H1 (cell line): ENCODE results near the gene SMURF2. TPM values are rescaled to one million over a fixed set of nuclear protein-coding genes. Genes with fewer than 3 reads are reported as not detected.

ENCODE experiments used
- CTCF ChIA-PET: fragments of 300-600 bp; sonication (Branson Sonifier 250); formaldehyde crosslinking; loops from one replicate; lab custom pipeline; 2021; ENCODE audit not compliant: partially characterized antibody; lab: Charles Lee
- POLR2A ChIA-PET: fragments of 300-600 bp; sonication (Branson Sonifier 250); formaldehyde crosslinking; loops from one replicate; lab custom pipeline; 2021; ENCODE audit warnings: inconsistent platforms; ENCODE audit not compliant: partially characterized antibody; lab: Charles Lee
- DNase-seq, 2 experiments: peaks; one replicate each; pipeline versions ENCODE4 v3.0.0 to v3.0.0-alpha.2; 2010 to 2022; ENCODE audit warnings: low spot score in 2 of 2, low read depth in 1 of 2, mixed read lengths in 1 of 2
- FAIRE-seq: peaks from 2 replicates; lab custom pipeline; 2011; peaks lifted over from hg19 to GRCh38; lab: Jason Lieb, UNC
- H2AFZ ChIP-seq: 2 replicates; pipeline ENCODE4 v1.8.1; 2012; ENCODE audit warnings: low read length, inconsistent platforms
- H2AK5ac ChIP-seq: 2 replicates; pipeline ENCODE4 v1.6.1; 2013; ENCODE audit warnings: low read depth, low read length
- H2BK120ac ChIP-seq: replicated peaks from 2 replicates; pipeline ENCODE3; 2013; ENCODE audit warnings: low read depth, low read length, inconsistent platforms
- H2BK12ac ChIP-seq: 2 replicates; pipeline ENCODE4 v1.6.1; 2013; ENCODE audit warnings: low read depth, low read length
- H2BK15ac ChIP-seq: 2 replicates; pipeline ENCODE4 v1.6.1; 2013; ENCODE audit warnings: low read length
- H2BK20ac ChIP-seq: 2 replicates; pipeline ENCODE4 v1.6.1; 2013; ENCODE audit warnings: low read length
- H2BK5ac ChIP-seq: 2 replicates; pipeline ENCODE4 v1.6.1; 2013; ENCODE audit warnings: low read depth, low read length
- H3K14ac ChIP-seq: 2 replicates; pipeline ENCODE4 v1.6.1; 2013; ENCODE audit warnings: inconsistent platforms; ENCODE audit not compliant: insufficient read length
- H3K18ac ChIP-seq: 2 replicates; pipeline ENCODE4 v1.6.1; 2013; ENCODE audit warnings: low read length; ENCODE audit errors: extremely low read depth
- H3K23ac ChIP-seq: 2 replicates; pipeline ENCODE4 v1.6.1; 2013; ENCODE audit warnings: inconsistent platforms; ENCODE audit not compliant: insufficient read length
- H3K23me2 ChIP-seq: 2 replicates; pipeline ENCODE4 v1.6.1; 2013; ENCODE audit warnings: low read depth, low read length
- H3K27ac ChIP-seq: 2 replicates; pipeline ENCODE4 v1.6.1; 2011; ENCODE audit warnings: low read depth, low read length, inconsistent platforms
- H3K27me3 ChIP-seq, 4 experiments: replicated peaks in 1 of 4; 1 replicate in 1 of 4; 2 replicates in 3 of 4; pipeline versions ENCODE4 v1.6.1 to v1.8.1; 2011 to 2013; ENCODE audit warnings: low read length in 3 of 4, mild to moderate bottlenecking in 3 of 4, inconsistent platforms in 2 of 4, mixed read lengths in 2 of 4, moderate library complexity in 1 of 4; ENCODE audit not compliant: control insufficient read depth in 3 of 4, insufficient read depth in 3 of 4; ENCODE audit errors: extremely low read depth in 1 of 4
- H3K36me3 ChIP-seq, 4 experiments: 2 replicates each; pipeline versions ENCODE4 v1.6.1 to v1.8.1; 2011 to 2013; ENCODE audit warnings: mild to moderate bottlenecking in 4 of 4, low read length in 3 of 4, moderate library complexity in 2 of 4, control low read depth in 1 of 4, inconsistent platforms in 1 of 4; ENCODE audit not compliant: insufficient read depth in 4 of 4, control insufficient read depth in 2 of 4
- H3K4ac ChIP-seq: replicated peaks from 2 replicates; pipeline ENCODE3; 2013; ENCODE audit warnings: low read length, low read depth, mixed read lengths, inconsistent platforms; ENCODE audit not compliant: insufficient read length
- H3K4me1 ChIP-seq, 4 experiments: replicated peaks in 1 of 4; 1 replicate in 1 of 4; 2 replicates in 3 of 4; pipeline versions ENCODE4 v1.6.1 to v1.8.1; 2011 to 2013; ENCODE audit warnings: low read length in 3 of 4, inconsistent platforms in 2 of 4, mixed read lengths in 1 of 4; ENCODE audit not compliant: insufficient read depth in 4 of 4, control insufficient read depth in 3 of 4
- H3K4me2 ChIP-seq, 2 experiments: 2 replicates each; pipeline versions ENCODE4 v1.6.1 to v1.8.1; 2011 to 2013; ENCODE audit warnings: low read depth in 2 of 2, low read length in 2 of 2, control low read depth in 1 of 2, inconsistent platforms in 1 of 2, mild to moderate bottlenecking in 1 of 2; ENCODE audit not compliant: insufficient read depth in 1 of 2
- H3K4me3 ChIP-seq, 4 experiments: fragments of 200-600, 300-600 bp in 1 of 4; sonication (generic), shearing (Covaris generic), sonication (Bioruptor Twin) in 1 of 4; 2 replicates each; pipeline versions ENCODE4 v1.5.1 to v1.8.1; 2011 to 2016; ENCODE audit warnings: low read length in 4 of 4, low read depth in 3 of 4, control low read depth in 2 of 4, inconsistent platforms in 2 of 4, mild to moderate bottlenecking in 2 of 4, mixed read lengths in 1 of 4, moderate library complexity in 1 of 4; ENCODE audit not compliant: insufficient read depth in 2 of 4; ENCODE audit errors: extremely low read depth in 1 of 4
- H3K56ac ChIP-seq: replicated peaks from 2 replicates; pipeline ENCODE3; 2013; ENCODE audit warnings: low read depth, mild to moderate bottlenecking, mixed read lengths, low read length, inconsistent platforms; ENCODE audit not compliant: insufficient read length
- H3K79me1 ChIP-seq: 2 replicates; pipeline ENCODE4 v1.6.1; 2013; ENCODE audit warnings: low read depth, low read length, control low read depth
- H3K79me2 ChIP-seq, 2 experiments: 2 replicates each; pipeline versions ENCODE4 v1.6.1 to v1.8.1; 2012 to 2013; ENCODE audit warnings: low read length in 2 of 2, mild to moderate bottlenecking in 2 of 2, inconsistent platforms in 1 of 2; ENCODE audit not compliant: insufficient read depth in 2 of 2, control insufficient read depth in 1 of 2
- H3K9ac ChIP-seq, 4 experiments: replicated peaks in 1 of 4; 1 replicate in 1 of 4; 2 replicates in 3 of 4; pipeline versions ENCODE4 v1.6.1 to v1.8.1; 2011 to 2013; ENCODE audit warnings: low read depth in 3 of 4, low read length in 3 of 4, control low read depth in 2 of 4, mild to moderate bottlenecking in 2 of 4, moderate library complexity in 2 of 4, inconsistent platforms in 1 of 4; ENCODE audit errors: extremely low read depth in 1 of 4
- H3K9me3 ChIP-seq, 2 experiments: 2 replicates each; pipeline versions ENCODE4 v1.6.1 to v1.8.1; 2012 to 2013; ENCODE audit warnings: mild to moderate bottlenecking in 2 of 2, moderate library complexity in 2 of 2, control low read depth in 1 of 2, inconsistent platforms in 1 of 2, low read depth in 1 of 2, low read length in 1 of 2, mixed read lengths in 1 of 2; ENCODE audit not compliant: insufficient read depth in 2 of 2
- H4K20me1 ChIP-seq, 2 experiments: replicated peaks in 1 of 2; 2 replicates each; pipeline versions ENCODE3 to v1.8.1; 2011 to 2013; ENCODE audit warnings: inconsistent platforms in 2 of 2, low read length in 2 of 2, mild to moderate bottlenecking in 1 of 2; ENCODE audit not compliant: insufficient read depth in 2 of 2, control insufficient read depth in 1 of 2
- H4K5ac ChIP-seq: 2 replicates; pipeline ENCODE4 v1.6.1; 2013; ENCODE audit warnings: low read length, low read depth, mixed read lengths, inconsistent platforms; ENCODE audit not compliant: insufficient read length
- H4K8ac ChIP-seq: 2 replicates; pipeline ENCODE4 v1.8.0; 2013; ENCODE audit warnings: mild to moderate bottlenecking, moderate library complexity, low read length, inconsistent platforms; ENCODE audit not compliant: insufficient read depth; ENCODE audit errors: extremely low read depth
- H4K91ac ChIP-seq: replicated peaks from 2 replicates; pipeline ENCODE3; 2013; ENCODE audit warnings: low read length, mixed read lengths, inconsistent platforms; ENCODE audit not compliant: insufficient read length
- polyA plus RNA-seq, 7 experiments: library from polyadenylated mRNA; depleted of rRNA in 3 of 7; stranded (reverse) in 5 of 7; unstranded in 2 of 7; fragments of >200 nt in 5 of 7; fragments of 200-250 nt in 2 of 7; gene quantifications; 1 replicate in 5 of 7; 2 replicates in 1 of 7; 4 replicates in 1 of 7; pipeline versions ENCODE4 v1.2.1 to v1.2.3, GENCODE V29; 2011 to 2013; ENCODE audit warnings: missing spikeins in 2 of 7, mixed read lengths in 2 of 7
- total RNA-seq: library from RNA; stranded (reverse); fragmentation: NEBNext Ultra II Directional; extraction: Animal tissue kit (Norgen Biotek cat#: 25700); gene quantifications from 2 replicates; pipeline ENCODE4 v1.2.1, GENCODE V29; 2021
- TF ChIP-seq, protein P1 (sequence below): fragments of 300-600 bp; sonication (generic); IDR thresholded peaks from 2 replicates; pipeline ENCODE4 v1.7.1; 2012; ENCODE audit warnings: low read length, moderate library complexity, mild to moderate bottlenecking, inconsistent platforms; ENCODE audit not compliant: insufficient replicate concordance

The SMURF2 gene
- total and polyA plus RNA-seq, 2 of the 8 experiments (the other 6 are each of a cell fraction or from before 2014, with no cell fraction given) = 7.2 to 29.2 TPM

DNA sequence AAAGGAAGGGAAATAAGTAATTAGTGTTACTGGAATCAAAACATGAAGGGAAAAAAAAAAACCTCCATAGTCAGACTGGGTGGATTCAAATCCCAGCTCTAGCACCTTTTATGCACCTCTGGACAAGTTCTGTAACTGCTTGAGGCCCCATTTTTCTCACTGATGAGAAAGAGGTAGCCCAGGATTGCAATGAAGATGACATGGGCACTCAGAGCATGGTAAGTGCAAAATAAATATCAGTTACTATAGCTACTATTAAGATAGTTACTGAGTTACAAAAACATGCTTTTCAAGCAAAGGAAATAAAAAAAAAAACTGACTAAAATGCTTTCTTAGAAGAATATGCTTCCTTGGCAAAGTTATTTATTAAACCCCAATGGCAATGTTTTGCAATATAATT is 96.5 kb downstream of the SMURF2 start:
- Histone ChIP-seq H3K27ac (no peak overlapping the region), H2BK15ac (no peak overlapping the region)
- CTCF ChIA-PET = no interaction called here
- TF ChIP-seq, protein P1, sequence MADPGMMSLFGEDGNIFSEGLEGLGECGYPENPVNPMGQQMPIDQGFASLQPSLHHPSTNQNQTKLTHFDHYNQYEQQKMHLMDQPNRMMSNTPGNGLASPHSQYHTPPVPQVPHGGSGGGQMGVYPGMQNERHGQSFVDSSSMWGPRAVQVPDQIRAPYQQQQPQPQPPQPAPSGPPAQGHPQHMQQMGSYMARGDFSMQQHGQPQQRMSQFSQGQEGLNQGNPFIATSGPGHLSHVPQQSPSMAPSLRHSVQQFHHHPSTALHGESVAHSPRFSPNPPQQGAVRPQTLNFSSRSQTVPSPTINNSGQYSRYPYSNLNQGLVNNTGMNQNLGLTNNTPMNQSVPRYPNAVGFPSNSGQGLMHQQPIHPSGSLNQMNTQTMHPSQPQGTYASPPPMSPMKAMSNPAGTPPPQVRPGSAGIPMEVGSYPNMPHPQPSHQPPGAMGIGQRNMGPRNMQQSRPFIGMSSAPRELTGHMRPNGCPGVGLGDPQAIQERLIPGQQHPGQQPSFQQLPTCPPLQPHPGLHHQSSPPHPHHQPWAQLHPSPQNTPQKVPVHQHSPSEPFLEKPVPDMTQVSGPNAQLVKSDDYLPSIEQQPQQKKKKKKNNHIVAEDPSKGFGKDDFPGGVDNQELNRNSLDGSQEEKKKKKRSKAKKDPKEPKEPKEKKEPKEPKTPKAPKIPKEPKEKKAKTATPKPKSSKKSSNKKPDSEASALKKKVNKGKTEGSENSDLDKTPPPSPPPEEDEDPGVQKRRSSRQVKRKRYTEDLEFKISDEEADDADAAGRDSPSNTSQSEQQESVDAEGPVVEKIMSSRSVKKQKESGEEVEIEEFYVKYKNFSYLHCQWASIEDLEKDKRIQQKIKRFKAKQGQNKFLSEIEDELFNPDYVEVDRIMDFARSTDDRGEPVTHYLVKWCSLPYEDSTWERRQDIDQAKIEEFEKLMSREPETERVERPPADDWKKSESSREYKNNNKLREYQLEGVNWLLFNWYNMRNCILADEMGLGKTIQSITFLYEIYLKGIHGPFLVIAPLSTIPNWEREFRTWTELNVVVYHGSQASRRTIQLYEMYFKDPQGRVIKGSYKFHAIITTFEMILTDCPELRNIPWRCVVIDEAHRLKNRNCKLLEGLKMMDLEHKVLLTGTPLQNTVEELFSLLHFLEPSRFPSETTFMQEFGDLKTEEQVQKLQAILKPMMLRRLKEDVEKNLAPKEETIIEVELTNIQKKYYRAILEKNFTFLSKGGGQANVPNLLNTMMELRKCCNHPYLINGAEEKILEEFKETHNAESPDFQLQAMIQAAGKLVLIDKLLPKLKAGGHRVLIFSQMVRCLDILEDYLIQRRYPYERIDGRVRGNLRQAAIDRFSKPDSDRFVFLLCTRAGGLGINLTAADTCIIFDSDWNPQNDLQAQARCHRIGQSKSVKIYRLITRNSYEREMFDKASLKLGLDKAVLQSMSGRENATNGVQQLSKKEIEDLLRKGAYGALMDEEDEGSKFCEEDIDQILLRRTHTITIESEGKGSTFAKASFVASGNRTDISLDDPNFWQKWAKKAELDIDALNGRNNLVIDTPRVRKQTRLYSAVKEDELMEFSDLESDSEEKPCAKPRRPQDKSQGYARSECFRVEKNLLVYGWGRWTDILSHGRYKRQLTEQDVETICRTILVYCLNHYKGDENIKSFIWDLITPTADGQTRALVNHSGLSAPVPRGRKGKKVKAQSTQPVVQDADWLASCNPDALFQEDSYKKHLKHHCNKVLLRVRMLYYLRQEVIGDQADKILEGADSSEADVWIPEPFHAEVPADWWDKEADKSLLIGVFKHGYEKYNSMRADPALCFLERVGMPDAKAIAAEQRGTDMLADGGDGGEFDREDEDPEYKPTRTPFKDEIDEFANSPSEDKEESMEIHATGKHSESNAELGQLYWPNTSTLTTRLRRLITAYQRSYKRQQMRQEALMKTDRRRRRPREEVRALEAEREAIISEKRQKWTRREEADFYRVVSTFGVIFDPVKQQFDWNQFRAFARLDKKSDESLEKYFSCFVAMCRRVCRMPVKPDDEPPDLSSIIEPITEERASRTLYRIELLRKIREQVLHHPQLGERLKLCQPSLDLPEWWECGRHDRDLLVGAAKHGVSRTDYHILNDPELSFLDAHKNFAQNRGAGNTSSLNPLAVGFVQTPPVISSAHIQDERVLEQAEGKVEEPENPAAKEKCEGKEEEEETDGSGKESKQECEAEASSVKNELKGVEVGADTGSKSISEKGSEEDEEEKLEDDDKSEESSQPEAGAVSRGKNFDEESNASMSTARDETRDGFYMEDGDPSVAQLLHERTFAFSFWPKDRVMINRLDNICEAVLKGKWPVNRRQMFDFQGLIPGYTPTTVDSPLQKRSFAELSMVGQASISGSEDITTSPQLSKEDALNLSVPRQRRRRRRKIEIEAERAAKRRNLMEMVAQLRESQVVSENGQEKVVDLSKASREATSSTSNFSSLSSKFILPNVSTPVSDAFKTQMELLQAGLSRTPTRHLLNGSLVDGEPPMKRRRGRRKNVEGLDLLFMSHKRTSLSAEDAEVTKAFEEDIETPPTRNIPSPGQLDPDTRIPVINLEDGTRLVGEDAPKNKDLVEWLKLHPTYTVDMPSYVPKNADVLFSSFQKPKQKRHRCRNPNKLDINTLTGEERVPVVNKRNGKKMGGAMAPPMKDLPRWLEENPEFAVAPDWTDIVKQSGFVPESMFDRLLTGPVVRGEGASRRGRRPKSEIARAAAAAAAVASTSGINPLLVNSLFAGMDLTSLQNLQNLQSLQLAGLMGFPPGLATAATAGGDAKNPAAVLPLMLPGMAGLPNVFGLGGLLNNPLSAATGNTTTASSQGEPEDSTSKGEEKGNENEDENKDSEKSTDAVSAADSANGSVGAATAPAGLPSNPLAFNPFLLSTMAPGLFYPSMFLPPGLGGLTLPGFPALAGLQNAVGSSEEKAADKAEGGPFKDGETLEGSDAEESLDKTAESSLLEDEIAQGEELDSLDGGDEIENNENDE = no peak

More for the DNA sequence above, 96.5 kb downstream of the SMURF2 start:
- Histone ChIP-seq H3K79me1 (no peaks in the 10 kb centered on the region), H4K91ac (no peak overlapping the region), H3K23me2 (no peaks in the 10 kb centered on the region), H3K79me2 (no peaks in the 10 kb centered on the region), H4K5ac (no peak overlapping the region), H2BK12ac (no peak overlapping the region), H2AK5ac (no peak overlapping the region), H3K23ac (no peak overlapping the region), H3K9ac (no peak overlapping the region), H3K9me3 (no peaks in the 10 kb centered on the region), H2BK20ac (no peak overlapping the region), H2BK5ac (no peak overlapping the region), H4K20me1 (no peaks in the 10 kb centered on the region), H3K4me2 (no peak overlapping the region), H2AFZ (no peak overlapping the region), H4K8ac (no peak overlapping the region), H2BK120ac (no peak overlapping the region), H3K4me1 (no peaks in the 10 kb centered on the region), H3K36me3 (peaks cover 0 to 18% (median 3%) of the 10 kb centered on the region in 4 experiments; a peak in 4 of 8 replicates), H3K27me3 (no peaks in the 10 kb centered on the region), H3K56ac (no peak overlapping the region), H3K4ac (no peak overlapping the region), H3K4me3 (no peak overlapping the region), H3K14ac (no peak overlapping the region), H3K18ac (no peak overlapping the region)
- FAIRE-seq = no peak
- no peak for DNase-seq
- POLR2A ChIA-PET = interaction anchor here (0.9 kb wide), 1 partner anchor 60 kb away, joined by 3 read pairs; no protein-coding TSS in a partner anchor
